22Rv1 (cell line): ENCODE results near the gene BAIAP2L1.

Experiments
- ZFX ChIP-seq: fragments of 450-650 bp; IDR thresholded peaks from 2 replicates; pipeline ENCODE4 v1.6.1; 2017; ENCODE audit warnings: antibody characterized with exemption, borderline replicate concordance
- TF ChIP-seq, protein P1 (sequence below): fragments of 450-650 bp; IDR thresholded peaks from 2 replicates; pipeline ENCODE4 v1.5.1; 2017; ENCODE audit warnings: mild to moderate bottlenecking

DNA sequence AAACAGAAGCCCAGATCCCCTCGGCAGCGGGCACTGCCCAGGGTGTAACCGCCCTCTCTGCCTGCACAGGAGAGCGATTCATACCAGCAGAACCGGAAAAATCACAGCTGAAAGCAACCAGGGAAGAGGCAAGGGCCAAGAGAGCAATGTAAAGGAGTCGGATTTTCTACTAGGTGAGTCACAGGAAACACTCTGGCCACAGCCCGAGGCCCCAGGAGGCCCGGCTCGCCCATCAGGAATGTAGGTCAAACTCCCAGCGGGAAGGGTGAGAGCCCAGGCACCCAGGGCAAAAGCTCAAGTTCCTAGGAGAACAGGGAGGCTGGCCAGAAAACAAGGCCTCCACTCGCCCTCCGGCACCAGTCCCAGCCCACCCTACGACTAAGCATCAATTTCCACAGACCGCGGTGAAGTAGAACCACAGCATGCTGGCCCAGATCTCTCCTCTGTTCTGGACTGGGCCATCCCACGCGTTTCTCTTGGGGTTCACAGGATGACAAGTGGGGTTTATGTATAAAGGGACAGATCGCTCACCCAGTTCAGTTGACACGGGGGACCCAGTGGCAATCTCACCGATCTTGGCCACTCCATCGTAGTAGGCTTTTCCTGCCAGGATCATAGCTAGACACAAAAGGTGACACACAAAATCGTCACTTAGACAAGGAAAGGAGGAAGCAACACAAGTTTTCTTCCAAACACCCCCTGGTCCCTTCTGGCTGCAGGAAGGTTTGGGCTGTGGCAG is 46.2 kb downstream of the BAIAP2L1 start:
- TF ChIP-seq, protein P1, sequence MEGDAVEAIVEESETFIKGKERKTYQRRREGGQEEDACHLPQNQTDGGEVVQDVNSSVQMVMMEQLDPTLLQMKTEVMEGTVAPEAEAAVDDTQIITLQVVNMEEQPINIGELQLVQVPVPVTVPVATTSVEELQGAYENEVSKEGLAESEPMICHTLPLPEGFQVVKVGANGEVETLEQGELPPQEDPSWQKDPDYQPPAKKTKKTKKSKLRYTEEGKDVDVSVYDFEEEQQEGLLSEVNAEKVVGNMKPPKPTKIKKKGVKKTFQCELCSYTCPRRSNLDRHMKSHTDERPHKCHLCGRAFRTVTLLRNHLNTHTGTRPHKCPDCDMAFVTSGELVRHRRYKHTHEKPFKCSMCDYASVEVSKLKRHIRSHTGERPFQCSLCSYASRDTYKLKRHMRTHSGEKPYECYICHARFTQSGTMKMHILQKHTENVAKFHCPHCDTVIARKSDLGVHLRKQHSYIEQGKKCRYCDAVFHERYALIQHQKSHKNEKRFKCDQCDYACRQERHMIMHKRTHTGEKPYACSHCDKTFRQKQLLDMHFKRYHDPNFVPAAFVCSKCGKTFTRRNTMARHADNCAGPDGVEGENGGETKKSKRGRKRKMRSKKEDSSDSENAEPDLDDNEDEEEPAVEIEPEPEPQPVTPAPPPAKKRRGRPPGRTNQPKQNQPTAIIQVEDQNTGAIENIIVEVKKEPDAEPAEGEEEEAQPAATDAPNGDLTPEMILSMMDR, result no peak
- TF ChIP-seq ZFX, result no peak
